Fibroblast of gingiva (primary cell): ENCODE measurements around the gene BIN2.
"Not testable (repeated sequence)": the region's sequence is repeated elsewhere in the genome, so short reads cannot be mapped to it uniquely, and the experiment has no call there.

Experiments used
- DNase-seq: peaks from one replicate; pipeline ENCODE4 v3.0.0-alpha.2; 2011; ENCODE audit warnings: low read depth

Gene BIN2

DNA sequence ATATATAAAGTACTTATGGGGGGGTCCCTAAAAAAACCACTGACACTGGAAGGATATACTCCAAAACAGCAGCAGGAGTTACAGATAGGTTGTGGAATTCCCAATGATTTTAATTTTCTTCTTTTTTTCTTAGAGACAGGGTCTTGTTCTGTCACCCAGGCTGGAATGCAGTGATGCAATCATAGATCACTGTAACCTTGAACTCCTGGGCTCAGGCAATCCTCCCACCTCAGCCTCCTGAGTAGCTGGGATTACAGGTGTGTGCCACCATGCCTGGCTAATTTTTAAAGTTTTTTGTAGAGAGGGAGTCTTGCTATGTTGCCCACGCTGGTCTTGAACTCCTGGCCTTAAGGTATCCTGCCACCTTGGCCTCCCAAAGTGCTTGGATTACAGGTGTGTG, 64.4 kb downstream of the BIN2 start:
- DNase-seq = not testable (repeated sequence)

GRCh38 chr12:51254536-51254935, 69.4 kb downstream of the BIN2 start:
- no peak for DNase-seq

DNA sequence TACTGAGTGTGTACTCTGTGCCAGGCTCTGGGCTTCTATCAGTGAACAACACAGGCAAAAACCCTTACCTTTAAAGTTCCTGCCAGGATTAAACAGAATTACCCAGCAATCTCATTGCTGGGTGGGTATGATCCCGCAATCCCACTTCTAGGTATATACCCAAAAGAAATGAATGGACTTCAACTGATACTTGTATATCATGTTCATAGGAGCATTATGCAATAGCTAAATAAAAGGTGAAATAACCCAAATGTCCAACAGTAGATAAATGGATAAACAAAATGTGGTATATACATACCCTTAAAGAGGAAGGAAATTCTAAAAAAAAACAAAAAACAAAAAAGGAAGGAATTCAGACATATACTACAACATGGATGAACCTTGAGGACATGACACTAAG, 70.7 kb downstream of the BIN2 start:
- no peak for DNase-seq

DNA sequence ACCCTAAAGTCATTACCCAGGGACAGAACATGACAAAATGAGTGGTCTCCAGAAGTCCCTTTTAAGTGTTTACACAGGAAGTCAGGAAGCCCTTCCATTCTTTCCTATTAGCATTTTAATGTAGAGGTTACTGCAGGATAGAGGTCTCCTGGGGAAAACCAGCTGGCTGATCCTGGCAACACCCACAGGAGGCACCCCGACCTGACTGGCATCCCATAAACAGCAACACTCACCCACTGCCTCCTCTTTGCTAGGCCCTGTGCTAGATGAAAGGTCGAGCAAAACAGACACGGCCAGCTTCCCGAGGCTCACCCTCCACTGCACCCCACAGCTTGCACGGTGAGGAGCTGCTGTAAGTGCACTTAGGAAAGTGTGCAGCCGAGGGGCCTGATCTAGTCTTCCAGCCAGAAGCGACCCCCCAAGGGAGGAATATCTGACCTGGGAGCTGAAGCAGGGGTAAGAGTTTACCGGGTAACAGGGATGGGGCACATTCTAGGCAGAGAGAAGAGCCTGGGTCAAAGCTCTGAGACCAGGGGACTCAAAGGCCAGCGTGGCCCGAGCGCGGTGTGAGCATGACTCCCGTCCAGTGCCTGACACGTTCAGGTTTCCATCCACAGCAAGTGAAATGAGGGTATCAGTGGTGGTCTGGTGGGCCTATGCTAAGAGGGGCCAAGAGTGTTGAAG, 76.3 kb downstream of the BIN2 start:
- no peak for DNase-seq

GRCh38 chr12:51246254-51246853, 77.6 kb downstream of the BIN2 start:
- peak; percentile 58 for DNase-seq

DNA sequence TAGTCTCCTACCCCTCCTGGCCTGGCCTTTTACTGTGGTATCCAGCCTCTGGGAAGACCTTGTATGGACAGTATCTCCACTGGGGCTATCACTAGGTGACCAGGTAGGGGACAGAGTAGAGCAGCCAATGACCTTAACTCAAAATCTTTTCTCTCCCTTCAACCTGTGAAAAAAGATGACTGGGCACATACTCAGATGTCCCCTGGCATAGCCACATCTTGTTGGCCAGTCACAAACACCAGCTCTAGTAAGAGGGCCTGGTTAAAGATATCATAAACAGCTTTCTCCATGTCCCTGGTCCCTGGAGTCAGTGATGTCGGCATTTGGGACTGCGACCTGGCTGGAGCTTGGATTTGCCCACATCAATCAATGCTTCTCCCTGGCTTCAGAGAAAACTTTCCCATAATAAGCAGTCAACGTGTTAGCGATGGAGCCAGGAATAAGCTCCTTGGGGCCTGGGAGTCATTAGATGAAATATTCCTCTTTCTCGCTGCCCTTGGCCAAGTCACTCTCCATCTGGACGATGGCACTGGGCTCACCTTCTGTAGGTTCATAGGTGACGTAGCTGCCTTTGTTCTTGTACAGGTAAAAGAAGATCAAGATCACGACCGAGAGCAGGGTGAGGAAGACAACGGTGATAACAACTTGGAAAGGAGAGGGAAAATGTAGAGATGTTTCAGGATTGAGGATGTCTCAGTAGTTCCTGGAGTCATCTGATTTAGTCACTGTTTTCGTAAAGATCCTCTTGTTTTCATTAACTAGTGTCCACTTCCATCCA, 78.3 kb downstream of the BIN2 start:
- DNase-seq = no peak

DNA sequence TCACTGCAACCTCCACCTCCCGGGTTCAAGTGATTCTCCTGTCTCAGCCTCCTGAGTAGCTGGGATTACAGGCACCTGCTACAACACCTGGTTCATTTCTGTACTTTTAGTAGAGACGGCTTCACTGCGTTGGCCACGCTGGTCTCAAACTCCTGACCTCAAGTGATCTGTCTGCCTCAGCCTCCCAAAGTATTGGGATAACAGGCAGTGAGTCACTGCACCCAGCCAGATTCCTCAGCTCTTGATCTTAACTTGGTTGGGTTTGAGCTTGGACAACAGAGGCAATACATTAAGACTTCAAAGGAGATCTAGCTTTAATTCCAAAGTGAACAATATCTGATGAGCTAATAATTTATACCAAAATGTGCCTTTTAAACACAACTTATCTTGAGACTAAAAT, 79.7 kb downstream of the BIN2 start:
- no peak for DNase-seq

DNA sequence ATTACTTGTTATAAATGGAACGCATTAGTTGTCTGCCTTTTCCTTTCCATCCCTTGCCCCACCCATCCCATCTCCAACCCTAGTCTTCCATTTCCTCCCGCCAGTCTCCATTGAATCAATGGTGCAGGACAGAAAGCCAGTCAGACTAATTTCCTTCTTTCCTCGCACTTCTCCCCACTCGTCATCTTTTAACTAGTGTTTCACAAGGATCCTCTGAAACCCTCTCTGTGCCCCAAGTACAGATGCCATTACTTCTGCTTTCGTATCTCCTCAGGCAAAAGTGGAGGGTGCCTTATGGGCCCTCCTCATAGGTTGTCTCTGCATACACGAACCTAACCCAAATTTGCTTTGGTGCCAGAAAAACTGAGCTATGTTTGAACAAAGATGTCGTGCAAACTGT, 81.1 kb downstream of the BIN2 start:
- DNase-seq = no peak

GRCh38 chr12:51242120-51242519, 81.9 kb downstream of the BIN2 start:
- DNase-seq = no peak

DNA sequence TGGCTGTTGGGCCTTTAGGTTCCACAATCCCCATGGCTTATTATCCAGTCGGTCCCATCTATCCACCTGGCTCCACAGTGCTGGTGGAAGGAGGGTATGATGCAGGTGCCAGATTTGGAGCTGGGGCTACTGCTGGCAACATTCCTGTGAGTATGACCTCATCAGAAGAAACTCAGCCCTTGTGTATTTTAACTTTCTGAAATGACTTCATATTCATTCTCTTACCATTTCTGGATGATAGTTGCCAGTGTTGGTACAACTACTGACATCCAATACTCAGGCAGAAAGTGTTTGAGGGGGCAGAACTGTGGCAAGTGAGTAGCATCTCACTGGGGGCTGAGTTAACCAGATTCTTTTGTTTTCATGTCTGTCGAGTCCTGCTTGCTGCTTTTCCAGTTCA, 83.0 kb downstream of the BIN2 start:
- peak; percentile 22 for DNase-seq

- DNase-seq = peak; percentile 95
Observed at GRCh38 chr12:51238510-51239334, 85.3 kb downstream of the BIN2 start, which contains the start of gene DAZAP2. TSS of gene DAZAP2 (plus strand) at chr12:51238826. CDS start at chr12:51238908, 82 bp downstream.

GRCh38 chr12:51238037-51238509, 85.9 kb downstream of the BIN2 start:
- DNase-seq = no peak

GRCh38 chr12:51234530-51234929, 89.4 kb downstream of the BIN2 start:
- no peak for DNase-seq

- DNase-seq = no peak
Observed at GRCh38 chr12:51232642-51233041, 91.3 kb downstream of the BIN2 start.
